Esophagus muscularis mucosa (tissue), 2 donors: Measurements from ENCODE around the gene CNTNAP2.

Source experiments
- EP300 ChIP-seq: sonication (generic); formaldehyde crosslinking; IDR thresholded peaks from one replicate; pipeline ENCODE4 v1.6.1; 2017; ENCODE audit warnings: antibody characterized with exemption
- POLR2A ChIP-seq: fragments of 450-650 bp; IDR thresholded peaks from one replicate; pipeline ENCODE4 v1.6.1; 2017; ENCODE audit warnings: antibody characterized with exemption, moderate library complexity, mild to moderate bottlenecking, low read depth

GRCh38 chr7:148275359-148275890 lies 2158.8 kb downstream of the CNTNAP2 start:
- TF ChIP-seq POLR2A = no peak
- no peak for TF ChIP-seq EP300
